Brain microvascular endothelial cell (primary cell): Measurements from ENCODE around the gene SOCS1.
"Not testable (repeated sequence)": the region's sequence is repeated elsewhere in the genome, so short reads cannot be mapped to it uniquely, and the experiment has no call there.

Experiments used
- DNase-seq: peaks from one replicate; pipeline ENCODE4 v3.0.0-alpha.2; 2020
- H3K27ac ChIP-seq: fragments of 250-450 bp; sonication (Bioruptor Pico); 2 replicates; pipeline ENCODE4 v1.5.1; 2020; ENCODE audit warnings: mild to moderate bottlenecking, moderate library complexity
- H3K27me3 ChIP-seq: fragments of 250-450 bp; sonication (Bioruptor Pico); replicated peaks from 2 replicates; pipeline ENCODE4 v1.5.1; 2020; ENCODE audit warnings: mild to moderate bottlenecking
- H3K36me3 ChIP-seq: fragments of 250-450 bp; sonication (Bioruptor Pico); replicated peaks from 2 replicates; pipeline ENCODE4 v1.5.1; 2020; ENCODE audit warnings: mild to moderate bottlenecking
- H3K4me3 ChIP-seq: 2 replicates; pipeline ENCODE4 v1.5.1; 2011; ENCODE audit warnings: low read depth, mild to moderate bottlenecking, control low read depth, low read length, moderate library complexity
- CTCF ChIP-seq: IDR thresholded peaks from 2 replicates; pipeline ENCODE4 v1.5.1; 2011; ENCODE audit warnings: low read depth, mild to moderate bottlenecking, moderate library complexity, low read length, control low read depth, inconsistent platforms; ENCODE audit errors: missing control alignments
- in situ Hi-C: cut with HindIII; loops from 2 replicates; pipeline ENCODE4 v1.10.0; 2017; ENCODE audit warnings: low sequenced_read_pairs, low pct_ligation_motif_present

Gene SOCS1

GRCh38 chr16:11296351-11296705 is 40.3 kb upstream of the SOCS1 start:
- H3K27me3 ChIP-seq = no peaks in the 10 kb centered on the region
- no peak overlapping the region for H3K4me3 ChIP-seq
- DNase-seq = no peak
- in situ Hi-C loops = no loop called here
- no peak for TF ChIP-seq CTCF
- no peak overlapping the region for H3K27ac ChIP-seq
- no peaks in the 10 kb centered on the region for H3K36me3 ChIP-seq

GRCh38 chr16:11295672-11296071 is 39.7 kb upstream of the SOCS1 start:
- no peak overlapping the region for H3K4me3 ChIP-seq
- in situ Hi-C loops = no loop called here
- DNase-seq = no peak
- no peak overlapping the region for H3K27ac ChIP-seq
- no peaks in the 10 kb centered on the region for H3K36me3 ChIP-seq
- H3K27me3 ChIP-seq = no peaks in the 10 kb centered on the region
- TF ChIP-seq CTCF = no peak

- DNase-seq = no peak
- in situ Hi-C loops = no loop called here
- Histone ChIP-seq H3K36me3 (no peaks in the 10 kb centered on the region), H3K4me3 (no peak overlapping the region), H3K27ac (no peak overlapping the region), H3K27me3 (no peaks in the 10 kb centered on the region)
- no peak for TF ChIP-seq CTCF
These were observed 36.2 kb upstream of the SOCS1 start for GRCh38 chr16:11292076-11292748.

DNA sequence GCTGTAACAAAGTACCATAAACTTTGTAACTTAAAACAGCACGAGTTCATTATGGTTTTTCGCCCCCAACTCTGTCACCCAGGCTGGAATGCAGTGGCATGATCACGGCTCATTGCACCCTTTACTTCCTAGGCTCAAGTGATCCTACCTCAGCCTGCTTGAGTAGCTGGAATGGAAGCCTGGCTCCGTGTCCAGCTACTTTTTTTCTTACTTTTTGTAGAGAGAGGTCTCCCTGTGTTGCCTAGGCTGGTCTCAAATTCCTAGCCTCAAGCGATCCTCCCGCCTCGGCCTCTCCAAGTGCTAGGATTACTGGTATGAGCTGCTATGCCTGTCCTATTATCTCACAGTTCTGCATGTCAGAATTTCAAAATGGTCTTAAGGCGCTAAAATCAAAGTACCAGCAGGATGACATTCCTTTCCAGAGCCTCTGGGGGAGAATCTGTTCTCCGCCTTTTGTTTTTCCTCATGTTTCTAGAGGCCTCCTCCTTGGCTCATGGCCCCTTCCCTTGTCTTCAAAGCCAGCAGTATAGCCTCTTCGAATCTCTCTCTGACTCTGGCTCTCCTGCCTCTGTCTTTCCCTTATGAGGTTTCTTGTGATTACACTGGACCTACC is 35.2 kb upstream of the SOCS1 start:
- Histone ChIP-seq H3K27ac (no peak overlapping the region), H3K36me3 (no peaks in the 10 kb centered on the region), H3K4me3 (no peak overlapping the region), H3K27me3 (no peaks in the 10 kb centered on the region)
- no peak for DNase-seq
- in situ Hi-C loops = no loop called here
- TF ChIP-seq CTCF = no peak

DNA sequence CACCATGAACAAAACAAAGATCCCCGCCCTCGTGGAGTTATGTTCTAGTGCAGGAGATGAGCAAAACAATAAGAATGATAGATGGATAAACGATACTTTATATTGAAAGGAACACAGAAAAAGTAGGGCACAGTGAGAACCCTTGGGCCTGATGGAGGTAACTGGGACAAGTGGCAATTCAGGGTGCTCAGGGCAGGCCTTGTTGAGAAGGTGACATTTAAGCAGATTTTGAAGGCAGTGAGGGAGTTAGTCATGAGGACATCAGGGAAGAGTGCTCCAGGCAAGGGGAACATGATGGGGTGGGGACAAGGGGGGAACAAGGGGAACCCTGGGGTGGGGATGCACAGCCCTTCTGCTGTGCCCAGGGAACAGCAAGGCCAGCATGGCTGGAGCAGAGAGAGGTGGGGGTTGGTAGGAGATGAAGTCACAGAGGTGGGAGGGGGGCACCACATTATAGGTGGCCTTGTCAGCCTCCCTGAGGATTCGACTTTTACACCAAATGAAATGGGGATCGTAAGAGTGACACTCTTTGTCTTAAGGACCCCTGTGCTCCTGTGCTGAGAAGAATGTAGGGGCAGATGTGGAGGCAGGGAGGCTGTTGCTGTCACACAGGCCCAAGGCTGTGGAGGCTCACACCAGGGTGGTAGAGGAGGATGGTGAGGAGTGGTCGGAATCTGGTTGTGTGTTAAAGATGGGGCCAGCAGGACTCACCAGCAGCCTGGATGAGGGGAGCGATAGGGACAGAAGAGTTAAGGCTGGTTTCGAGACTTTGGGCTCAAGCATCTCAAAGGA is 34.3 kb upstream of the SOCS1 start:
- in situ Hi-C loops = no loop called here
- TF ChIP-seq CTCF = no peak
- no peak overlapping the region for H3K27ac ChIP-seq
- no peak overlapping the region for H3K4me3 ChIP-seq
- no peaks in the 10 kb centered on the region for H3K36me3 ChIP-seq
- DNase-seq = no peak
- no peaks in the 10 kb centered on the region for H3K27me3 ChIP-seq

DNA sequence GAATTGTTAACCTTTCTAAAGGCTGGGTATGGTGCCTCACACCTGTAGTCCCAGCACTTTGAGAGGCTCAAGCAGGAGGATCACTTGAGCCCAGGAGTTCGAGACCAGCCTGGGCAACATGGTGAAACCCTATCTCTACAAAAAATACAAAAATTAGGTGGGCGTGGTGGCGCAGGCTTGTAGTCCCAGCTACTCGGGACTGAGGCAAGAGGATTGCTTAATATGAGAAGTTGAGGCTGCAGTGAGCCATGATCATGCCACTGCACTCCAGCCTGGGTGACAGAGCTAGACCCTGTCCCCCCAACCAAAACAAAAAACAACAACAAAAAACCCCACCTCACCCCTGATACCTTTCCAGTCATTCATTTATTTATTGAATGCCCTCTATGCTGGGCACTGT is 33.7 kb upstream of the SOCS1 start:
- H3K36me3 ChIP-seq, H3K4me3 ChIP-seq, H3K27me3 ChIP-seq, DNase-seq, in situ Hi-C loops, H3K27ac ChIP-seq: not testable (repeated sequence)
